Chondrocyte (in vitro differentiated cells): Measurements from ENCODE around the gene CRYBG3. TPM values are rescaled to one million over a fixed set of nuclear protein-coding genes. Genes with fewer than 3 reads are reported as not detected.
"Not testable (repeated sequence)": the region's sequence is repeated elsewhere in the genome, so short reads cannot be mapped to it uniquely, and the experiment has no call there.

Source experiments
- DNase-seq: peaks from one replicate; pipeline ENCODE4 v3.0.0; 2021; ENCODE audit warnings: mixed read lengths, low spot score
- H3K27ac Mint-ChIP-seq: one replicate; pipeline ENCODE4 v1.8.0; 2021; ENCODE audit warnings: mild to moderate bottlenecking, moderate library complexity, mixed read lengths; ENCODE audit not compliant: unreplicated experiment
- H3K27me3 Mint-ChIP-seq: 2 replicates; pipeline ENCODE4 v1.8.0; 2021; ENCODE audit warnings: low read depth, mixed read lengths
- H3K36me3 Mint-ChIP-seq: 2 replicates; pipeline ENCODE4 v1.8.0; 2021; ENCODE audit warnings: low read depth, mixed read lengths
- H3K4me1 Mint-ChIP-seq: 2 replicates; pipeline ENCODE4 v1.8.0; 2021; ENCODE audit warnings: low read depth, mild to moderate bottlenecking, mixed read lengths
- H3K4me3 Mint-ChIP-seq: one replicate; pipeline ENCODE4 v1.8.0; 2021; ENCODE audit warnings: mild to moderate bottlenecking, moderate library complexity, mixed read lengths; ENCODE audit not compliant: unreplicated experiment
- H3K9me3 Mint-ChIP-seq: 2 replicates; pipeline ENCODE4 v1.8.0; 2021; ENCODE audit warnings: low read depth, mixed read lengths
- CTCF ChIP-seq: fragments of 200-600 bp; sonication (generic); IDR thresholded peaks from 2 replicates; pipeline ENCODE4 v1.5.0; 2021; ENCODE audit warnings: antibody characterized with exemption, mild to moderate bottlenecking, moderate library complexity
- total RNA-seq: library from RNA; stranded (reverse); gene quantifications from 3 replicates; pipeline ENCODE4 v1.2.1, GENCODE V29; 2021

CRYBG3 gene
- total RNA-seq, 1 donor from 2014 or later = 15.5 TPM

DNA sequence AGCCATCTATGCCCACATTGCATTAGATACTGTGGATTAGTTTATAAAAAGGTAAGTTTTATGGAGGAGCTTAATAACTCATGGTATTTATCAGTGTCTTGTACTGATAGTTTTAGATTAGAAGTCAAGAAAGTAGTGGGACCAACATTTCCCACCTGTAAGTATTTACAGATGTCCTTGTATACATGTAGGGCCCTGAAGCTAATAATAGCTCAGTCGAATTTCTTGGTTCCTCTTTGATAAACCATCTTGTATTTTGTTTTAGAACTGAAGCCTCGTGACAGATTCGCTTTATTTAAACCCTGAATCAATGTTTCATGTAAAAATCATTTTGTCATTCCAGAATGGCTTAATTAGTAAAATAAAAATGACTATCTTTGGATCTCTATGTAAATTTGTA lies 73.4 kb downstream of the CRYBG3 start:
- no peak for TF ChIP-seq CTCF
- Mint-ChIP-seq H3K36me3 (peaks cover 12% of the 10 kb centered on the region), H3K9me3 (no peaks in the 10 kb centered on the region), H3K27ac (no peak overlapping the region), H3K4me3 (no peak overlapping the region), H3K27me3 (no peaks in the 10 kb centered on the region), H3K4me1 (no peaks in the 10 kb centered on the region)
- no peak for DNase-seq

GRCh38 chr3:97896129-97896528 lies 74.3 kb downstream of the CRYBG3 start:
- TF ChIP-seq CTCF = no peak
- peaks cover 14% of the 10 kb centered on the region for H3K36me3 Mint-ChIP-seq
- H3K27me3 Mint-ChIP-seq = no peaks in the 10 kb centered on the region
- DNase-seq = no peak
- no peaks in the 10 kb centered on the region for H3K9me3 Mint-ChIP-seq
- H3K27ac Mint-ChIP-seq = no peak overlapping the region
- no peak overlapping the region for H3K4me3 Mint-ChIP-seq
- H3K4me1 Mint-ChIP-seq = no peaks in the 10 kb centered on the region

- peaks cover 14% of the 10 kb centered on the region for H3K36me3 Mint-ChIP-seq
- no peaks in the 10 kb centered on the region for H3K27me3 Mint-ChIP-seq
- H3K4me3 Mint-ChIP-seq = no peak overlapping the region
- peaks cover 4% of the 10 kb centered on the region for H3K4me1 Mint-ChIP-seq
- H3K9me3 Mint-ChIP-seq = no peaks in the 10 kb centered on the region
- H3K27ac Mint-ChIP-seq = no peak overlapping the region
- peak; percentile 13 for TF ChIP-seq CTCF
- no peak for DNase-seq
Observed at GRCh38 chr3:97896547-97896946, 74.7 kb downstream of the CRYBG3 start.

- no peak for DNase-seq
- Mint-ChIP-seq H3K27ac (no peak overlapping the region), H3K36me3 (peaks cover 13% of the 10 kb centered on the region), H3K27me3 (no peaks in the 10 kb centered on the region), H3K9me3 (no peaks in the 10 kb centered on the region), H3K4me3 (no peak overlapping the region), H3K4me1 (peaks cover 9% of the 10 kb centered on the region)
- TF ChIP-seq CTCF = no peak
Observed at GRCh38 chr3:97899331-97899730, 77.5 kb downstream of the CRYBG3 start.

- no peak for DNase-seq
- Mint-ChIP-seq H3K9me3 (no peaks in the 10 kb centered on the region), H3K36me3 (peaks cover 12% of the 10 kb centered on the region), H3K27me3 (no peaks in the 10 kb centered on the region), H3K4me1 (peaks cover 9% of the 10 kb centered on the region), H3K27ac (no peak overlapping the region), H3K4me3 (no peak overlapping the region)
- no peak for TF ChIP-seq CTCF
Observed at GRCh38 chr3:97901313-97902248, 79.8 kb downstream of the CRYBG3 start.

GRCh38 chr3:97909830-97910229 lies 88.0 kb downstream of the CRYBG3 start:
- not testable (repeated sequence) for H3K36me3 Mint-ChIP-seq, DNase-seq, H3K27me3 Mint-ChIP-seq, H3K4me3 Mint-ChIP-seq, H3K27ac Mint-ChIP-seq, H3K9me3 Mint-ChIP-seq, H3K4me1 Mint-ChIP-seq

DNA sequence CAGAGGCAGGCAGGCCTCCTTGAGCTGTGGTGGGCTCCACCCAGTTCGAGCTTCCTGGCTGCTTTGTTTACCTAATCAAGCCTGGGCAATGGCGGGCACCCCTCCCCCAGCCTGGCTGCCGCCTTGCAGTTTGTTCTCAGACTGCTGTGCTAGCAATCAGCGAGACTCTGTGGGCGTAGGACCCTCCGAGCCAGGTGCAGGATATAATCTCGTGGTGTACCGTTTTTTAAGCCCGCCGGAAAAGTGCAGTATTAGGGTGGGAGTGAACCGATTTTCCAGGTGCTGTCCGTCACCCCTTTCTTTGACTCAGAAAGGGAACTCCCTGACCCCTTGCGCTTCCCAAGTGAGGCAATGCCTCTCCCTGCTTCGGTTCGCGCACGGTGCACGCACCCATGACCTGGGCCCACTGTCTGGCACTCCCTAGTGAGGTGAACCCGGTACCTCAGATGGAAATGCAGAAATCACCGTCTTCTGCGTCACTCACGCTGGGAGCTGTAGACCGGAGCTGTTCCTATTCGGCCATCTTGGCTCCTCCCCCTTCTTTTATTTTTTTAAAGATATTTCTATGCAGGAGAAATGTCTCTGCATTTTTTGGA lies 88.5 kb downstream of the CRYBG3 start:
- not testable (repeated sequence) for DNase-seq, H3K36me3 Mint-ChIP-seq, H3K4me1 Mint-ChIP-seq, H3K4me3 Mint-ChIP-seq, H3K9me3 Mint-ChIP-seq, H3K27ac Mint-ChIP-seq, H3K27me3 Mint-ChIP-seq
